ENCODE results near the gene TET3.

DNA sequence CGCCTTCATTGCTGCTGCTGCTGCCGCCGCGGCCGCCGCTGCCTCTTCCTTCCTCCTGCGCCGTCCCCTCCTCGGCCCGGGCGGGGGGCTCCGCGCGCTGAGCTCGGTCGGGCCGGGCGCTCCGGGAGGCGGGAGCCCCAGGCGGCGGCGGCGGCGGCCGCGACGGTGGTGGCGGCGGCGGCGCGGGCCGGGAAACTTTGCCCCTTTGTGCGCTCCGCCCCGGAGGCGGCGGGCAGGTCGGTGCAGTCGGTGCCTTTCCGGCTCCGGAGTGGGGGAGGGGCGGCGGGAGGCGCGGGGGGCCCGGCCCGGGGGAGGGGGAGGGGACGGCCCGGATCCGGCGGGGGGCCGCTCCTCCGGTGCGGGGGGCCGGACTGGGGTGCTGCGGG, 205 bp downstream of the TET3 start:
- TF ChIP-seq, protein P1, sequence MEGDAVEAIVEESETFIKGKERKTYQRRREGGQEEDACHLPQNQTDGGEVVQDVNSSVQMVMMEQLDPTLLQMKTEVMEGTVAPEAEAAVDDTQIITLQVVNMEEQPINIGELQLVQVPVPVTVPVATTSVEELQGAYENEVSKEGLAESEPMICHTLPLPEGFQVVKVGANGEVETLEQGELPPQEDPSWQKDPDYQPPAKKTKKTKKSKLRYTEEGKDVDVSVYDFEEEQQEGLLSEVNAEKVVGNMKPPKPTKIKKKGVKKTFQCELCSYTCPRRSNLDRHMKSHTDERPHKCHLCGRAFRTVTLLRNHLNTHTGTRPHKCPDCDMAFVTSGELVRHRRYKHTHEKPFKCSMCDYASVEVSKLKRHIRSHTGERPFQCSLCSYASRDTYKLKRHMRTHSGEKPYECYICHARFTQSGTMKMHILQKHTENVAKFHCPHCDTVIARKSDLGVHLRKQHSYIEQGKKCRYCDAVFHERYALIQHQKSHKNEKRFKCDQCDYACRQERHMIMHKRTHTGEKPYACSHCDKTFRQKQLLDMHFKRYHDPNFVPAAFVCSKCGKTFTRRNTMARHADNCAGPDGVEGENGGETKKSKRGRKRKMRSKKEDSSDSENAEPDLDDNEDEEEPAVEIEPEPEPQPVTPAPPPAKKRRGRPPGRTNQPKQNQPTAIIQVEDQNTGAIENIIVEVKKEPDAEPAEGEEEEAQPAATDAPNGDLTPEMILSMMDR (IDR thresholded peaks at IDR 0.05; ENCODE audit: low read depth, low read length): no peak
- no peak for TF ChIP-seq MYC (IDR thresholded peaks at IDR 0.05; ENCODE audit: low read depth, low read length)
- TF ChIP-seq, protein P2, sequence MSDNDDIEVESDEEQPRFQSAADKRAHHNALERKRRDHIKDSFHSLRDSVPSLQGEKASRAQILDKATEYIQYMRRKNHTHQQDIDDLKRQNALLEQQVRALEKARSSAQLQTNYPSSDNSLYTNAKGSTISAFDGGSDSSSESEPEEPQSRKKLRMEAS (IDR thresholded peaks at IDR 0.05; ENCODE audit: low read depth, low read length): no peak

All from NB4 (cell line).